Vagina (tissue), 2 donors: Measurements from ENCODE around the gene ACACA. TPM values are rescaled to one million over a fixed set of nuclear protein-coding genes. Genes with fewer than 3 reads are reported as not detected.

Experiments used
- DNase-seq, 2 donors: peaks; one replicate each; pipeline ENCODE4 v3.0.0-alpha.2; 2017; ENCODE audit errors: extremely low spot score in 2 of 2
- H3K27ac ChIP-seq: fragments of 200-600 bp; sonication (generic); one replicate; pipeline ENCODE4 v1.5.1; 2019
- H3K27me3 ChIP-seq: fragments of 200-600 bp; sonication (generic); one replicate; pipeline ENCODE4 v1.5.1; 2019
- H3K36me3 ChIP-seq, 2 donors: fragments of 200-600 bp; sonication (generic); one replicate each; pipeline ENCODE4 v1.5.1; 2017 to 2019
- H3K4me1 ChIP-seq: fragments of 200-600 bp; sonication (generic); one replicate; pipeline ENCODE4 v1.5.1; 2019
- H3K4me3 ChIP-seq, 2 donors: fragments of 200-600 bp; sonication (generic); 1 replicate in 1 of 2; 2 replicates in 1 of 2; pipeline ENCODE4 v1.5.1; 2016 to 2019
- H3K9me3 ChIP-seq: fragments of 200-600 bp; sonication (generic); one replicate; pipeline ENCODE4 v1.5.1; 2019
- CTCF ChIP-seq, 3 experiments: fragments of 450-650 bp in 2 of 3; fragments of 200-600 bp in 1 of 3; sonication (generic) in 1 of 3; IDR thresholded peaks; one replicate each; pipeline ENCODE4 v1.5.1; 2017 to 2019; ENCODE audit warnings: antibody characterized with exemption in 3 of 3, mild to moderate bottlenecking in 2 of 3, moderate library complexity in 2 of 3
- POLR2A ChIP-seq, 2 donors: fragments of 450-650 bp; IDR thresholded peaks; one replicate each; pipeline ENCODE4 v1.6.1; 2017; ENCODE audit warnings: antibody characterized with exemption in 2 of 2, mild to moderate bottlenecking in 2 of 2, moderate library complexity in 2 of 2
- POLR2AphosphoS5 ChIP-seq, 2 donors: sonication (generic); formaldehyde crosslinking; IDR thresholded peaks; one replicate each; pipeline ENCODE4 v1.9.0; 2017; ENCODE audit warnings: antibody characterized with exemption in 2 of 2, mild to moderate bottlenecking in 2 of 2, low read depth in 1 of 2; ENCODE audit not compliant: insufficient read depth in 1 of 2
- intact Hi-C: fragments of 100-400 bp; cut with DNase I; formaldehyde crosslinking; loops from one replicate; pipeline ENCODE4 v1.15.1; 2023
- total RNA-seq: library from RNA; depleted of rRNA; stranded (reverse); fragments of >200 nt; gene quantifications from one replicate; pipeline ENCODE4 v1.2.3, GENCODE V29; 2016

The ACACA gene
- total RNA-seq, 1 donor from 2014 or later: 44.7 TPM

DNA sequence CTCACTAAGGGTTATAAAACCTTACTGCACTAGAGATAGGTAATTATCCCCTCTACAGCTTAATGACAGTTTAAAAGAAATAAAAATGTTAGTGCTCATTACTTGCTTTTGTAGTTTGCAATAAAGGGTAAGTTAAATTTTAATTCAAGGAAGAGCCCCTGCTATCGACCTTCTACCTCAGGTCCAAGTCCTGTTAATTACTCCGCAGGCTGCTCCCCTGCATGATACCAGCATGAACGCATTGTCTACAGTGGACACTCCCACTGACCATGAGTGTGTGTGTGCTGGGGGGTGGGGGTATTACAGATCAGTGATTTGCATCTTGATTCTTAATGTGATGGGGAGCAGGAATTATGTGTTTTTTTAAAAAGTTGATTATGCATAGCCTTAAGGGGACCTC is 354.8 kb downstream of the ACACA start:
- Histone ChIP-seq H3K4me1 (no peaks in the 10 kb centered on the region), H3K4me3 (no peak overlapping the region), H3K27me3 (no peaks in the 10 kb centered on the region), H3K36me3 (peaks cover 0 to 4% of the 10 kb centered on the region in 2 donors), H3K9me3 (no peaks in the 10 kb centered on the region), H3K27ac (no peak overlapping the region)
- intact Hi-C loops: no loop called here
- DNase-seq: no peak
- no peak for TF ChIP-seq CTCF (IDR thresholded peaks at IDR 0.05)
- TF ChIP-seq POLR2A (IDR thresholded peaks at IDR 0.05): no peak
- no peak for TF ChIP-seq POLR2AphosphoS5 (IDR thresholded peaks at IDR 0.05; ENCODE audit: insufficient read depth in 1 of 2, low read depth in 1 of 2)

DNA sequence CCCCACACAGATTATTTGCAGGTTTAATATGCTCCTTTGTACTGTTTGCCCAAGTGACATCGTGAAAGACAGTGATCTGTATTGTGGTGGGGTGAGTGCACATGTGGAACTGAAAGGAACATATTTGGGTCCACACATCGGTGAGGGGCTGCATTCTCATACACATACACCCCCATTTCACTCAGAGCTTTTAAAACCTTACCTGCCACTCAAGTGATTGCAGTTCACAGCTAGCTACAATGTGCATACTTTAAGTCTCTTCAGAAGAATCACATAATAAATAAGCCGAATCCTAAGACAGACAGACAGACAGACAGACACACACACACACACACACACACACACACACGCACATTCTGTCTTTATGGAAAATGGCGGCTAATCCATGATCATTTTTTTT is 355.3 kb downstream of the ACACA start:
- no peaks in the 10 kb centered on the region for H3K4me1 ChIP-seq
- no peak for DNase-seq
- intact Hi-C loops: no loop called here
- no peak overlapping the region for H3K27ac ChIP-seq
- H3K4me3 ChIP-seq: no peak overlapping the region
- TF ChIP-seq CTCF (IDR thresholded peaks at IDR 0.05): no peak
- no peak for TF ChIP-seq POLR2A (IDR thresholded peaks at IDR 0.05)
- TF ChIP-seq POLR2AphosphoS5 (IDR thresholded peaks at IDR 0.05; ENCODE audit: insufficient read depth in 1 of 2, low read depth in 1 of 2): no peak
- H3K36me3 ChIP-seq: no peaks in the 10 kb centered on the region
- H3K9me3 ChIP-seq: no peaks in the 10 kb centered on the region
- H3K27me3 ChIP-seq: no peaks in the 10 kb centered on the region

GRCh38 chr17:37050920-37051319 is 355.7 kb downstream of the ACACA start:
- Histone ChIP-seq H3K4me1 (no peaks in the 10 kb centered on the region), H3K27me3 (no peaks in the 10 kb centered on the region), H3K36me3 (no peaks in the 10 kb centered on the region), H3K4me3 (no peak overlapping the region), H3K9me3 (no peaks in the 10 kb centered on the region), H3K27ac (no peak overlapping the region)
- no peak for DNase-seq
- intact Hi-C loops: no loop called here
- no peak for TF ChIP-seq POLR2AphosphoS5 (IDR thresholded peaks at IDR 0.05; ENCODE audit: insufficient read depth in 1 of 2, low read depth in 1 of 2)
- no peak for TF ChIP-seq CTCF (IDR thresholded peaks at IDR 0.05)
- TF ChIP-seq POLR2A (IDR thresholded peaks at IDR 0.05): no peak

- Histone ChIP-seq H3K4me3 (no peak overlapping the region), H3K27ac (no peak overlapping the region), H3K4me1 (no peaks in the 10 kb centered on the region), H3K36me3 (no peaks in the 10 kb centered on the region), H3K27me3 (no peaks in the 10 kb centered on the region), H3K9me3 (no peaks in the 10 kb centered on the region)
- DNase-seq: no peak
- intact Hi-C loops: no loop called here
- TF ChIP-seq CTCF (IDR thresholded peaks at IDR 0.05): no peak
- no peak for TF ChIP-seq POLR2A (IDR thresholded peaks at IDR 0.05)
- TF ChIP-seq POLR2AphosphoS5 (IDR thresholded peaks at IDR 0.05; ENCODE audit: insufficient read depth in 1 of 2, low read depth in 1 of 2): no peak
Measured at GRCh38 chr17:37048811-37049210, 357.8 kb downstream of the ACACA start.

DNA sequence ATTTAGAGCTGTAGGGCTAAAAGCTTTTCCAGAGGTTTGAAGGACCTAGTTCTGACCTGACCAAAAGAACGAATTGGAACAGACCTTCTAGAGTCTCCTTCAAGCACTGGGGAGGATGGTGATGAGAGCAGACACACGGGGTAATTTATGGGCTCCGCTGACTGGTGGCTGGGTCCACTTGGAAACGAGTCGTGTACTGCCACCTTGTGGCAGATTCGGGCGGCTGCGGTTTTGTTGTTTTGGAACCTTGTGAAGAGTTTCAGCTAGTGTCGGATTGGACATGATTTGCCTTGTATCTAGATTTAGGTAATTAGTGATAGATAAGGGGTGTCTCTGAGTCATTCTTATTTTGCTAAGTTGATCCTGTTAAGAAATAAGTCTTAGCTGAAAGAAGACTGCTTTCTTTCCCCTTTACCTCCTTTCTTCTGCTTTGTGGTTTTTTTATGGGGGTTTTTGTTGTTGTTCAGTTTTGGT is 359.0 kb downstream of the ACACA start:
- DNase-seq: no peak
- intact Hi-C loops: no loop called here
- H3K36me3 ChIP-seq: peaks cover 0 to 4% of the 10 kb centered on the region in 2 donors

More for the DNA sequence above, 359.0 kb downstream of the ACACA start:
- H3K9me3 ChIP-seq: no peaks in the 10 kb centered on the region
- H3K27ac ChIP-seq: no peak overlapping the region
- TF ChIP-seq POLR2A (IDR thresholded peaks at IDR 0.05): no peak
- no peak for TF ChIP-seq POLR2AphosphoS5 (IDR thresholded peaks at IDR 0.05; ENCODE audit: insufficient read depth in 1 of 2, low read depth in 1 of 2)
- TF ChIP-seq CTCF (IDR thresholded peaks at IDR 0.05): peak; percentile 54 to 81 (median 57)
- H3K27me3 ChIP-seq: no peaks in the 10 kb centered on the region
- H3K4me1 ChIP-seq: no peaks in the 10 kb centered on the region
- H3K4me3 ChIP-seq: no peak overlapping the region
